HK-2 (cell line): ENCODE data around the gene PHOSPHO1.

Experiments used
- DNase-seq: peaks from one replicate; pipeline ENCODE4 v3.0.0-alpha.2; 2018; ENCODE audit not compliant: unreplicated experiment

The PHOSPHO1 gene

GRCh38 chr17:49242813-49243212, 12.2 kb upstream of the PHOSPHO1 start:
- DNase-seq: no peak

- no peak for DNase-seq
Observed at GRCh38 chr17:49241692-49242397, 11.3 kb upstream of the PHOSPHO1 start.

- no peak for DNase-seq
Observed at GRCh38 chr17:49241040-49241439, 10.5 kb upstream of the PHOSPHO1 start.

- DNase-seq: no peak
Observed at GRCh38 chr17:49240619-49241018, 10.0 kb upstream of the PHOSPHO1 start.

DNA sequence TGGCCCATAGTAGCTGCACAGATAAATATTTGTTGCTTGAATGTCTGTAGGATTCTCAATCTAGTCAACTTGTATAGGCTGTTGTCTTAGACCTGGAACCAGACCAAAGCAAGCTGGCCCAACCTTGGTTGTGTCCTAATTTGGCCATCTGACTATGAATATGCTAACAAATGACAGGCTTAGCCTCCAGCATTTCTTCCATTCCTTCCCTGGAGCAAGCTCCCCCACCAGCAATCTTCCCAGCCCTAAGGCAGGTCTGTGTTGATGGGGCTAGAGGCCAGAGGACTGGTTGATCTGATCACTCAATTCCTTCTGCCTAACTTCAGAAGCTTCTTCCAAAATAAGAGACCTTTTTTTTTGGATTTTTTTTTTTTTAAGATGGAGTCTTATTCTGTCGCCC, 9.4 kb upstream of the PHOSPHO1 start:
- DNase-seq: no peak

- DNase-seq: no peak
Observed at GRCh38 chr17:49235896-49236295, 5.3 kb upstream of the PHOSPHO1 start.

DNA sequence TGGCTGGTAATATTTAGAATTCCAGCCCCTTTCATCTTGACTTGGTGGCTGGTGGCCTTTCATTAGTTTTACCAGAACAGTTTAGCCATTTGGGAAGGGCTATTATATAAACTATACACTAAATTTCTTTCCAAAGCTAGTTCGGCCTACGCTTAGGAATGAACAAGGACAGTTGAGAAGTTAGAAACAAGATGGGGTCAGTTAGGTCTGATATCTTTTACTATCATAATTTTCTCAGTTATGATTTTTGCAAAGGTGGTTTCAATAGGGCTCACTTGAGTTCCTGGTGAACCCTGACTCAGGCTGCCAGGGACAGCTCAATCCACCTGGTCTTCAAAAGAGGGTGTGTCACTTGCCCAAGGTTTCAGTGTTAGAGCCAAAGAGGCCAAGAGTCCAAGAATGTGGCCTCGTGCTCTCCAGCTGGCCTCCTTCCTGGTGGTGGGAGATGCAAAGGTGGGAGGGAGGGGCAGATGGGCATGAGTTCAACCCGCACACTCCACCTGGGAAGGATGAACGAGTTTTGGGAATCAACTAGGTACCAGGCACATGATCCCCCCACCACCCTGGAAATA, 4.0 kb upstream of the PHOSPHO1 start:
- no peak for DNase-seq

- DNase-seq: no peak
Observed at GRCh38 chr17:49231563-49231894, 942 bp upstream of the PHOSPHO1 start.

DNA sequence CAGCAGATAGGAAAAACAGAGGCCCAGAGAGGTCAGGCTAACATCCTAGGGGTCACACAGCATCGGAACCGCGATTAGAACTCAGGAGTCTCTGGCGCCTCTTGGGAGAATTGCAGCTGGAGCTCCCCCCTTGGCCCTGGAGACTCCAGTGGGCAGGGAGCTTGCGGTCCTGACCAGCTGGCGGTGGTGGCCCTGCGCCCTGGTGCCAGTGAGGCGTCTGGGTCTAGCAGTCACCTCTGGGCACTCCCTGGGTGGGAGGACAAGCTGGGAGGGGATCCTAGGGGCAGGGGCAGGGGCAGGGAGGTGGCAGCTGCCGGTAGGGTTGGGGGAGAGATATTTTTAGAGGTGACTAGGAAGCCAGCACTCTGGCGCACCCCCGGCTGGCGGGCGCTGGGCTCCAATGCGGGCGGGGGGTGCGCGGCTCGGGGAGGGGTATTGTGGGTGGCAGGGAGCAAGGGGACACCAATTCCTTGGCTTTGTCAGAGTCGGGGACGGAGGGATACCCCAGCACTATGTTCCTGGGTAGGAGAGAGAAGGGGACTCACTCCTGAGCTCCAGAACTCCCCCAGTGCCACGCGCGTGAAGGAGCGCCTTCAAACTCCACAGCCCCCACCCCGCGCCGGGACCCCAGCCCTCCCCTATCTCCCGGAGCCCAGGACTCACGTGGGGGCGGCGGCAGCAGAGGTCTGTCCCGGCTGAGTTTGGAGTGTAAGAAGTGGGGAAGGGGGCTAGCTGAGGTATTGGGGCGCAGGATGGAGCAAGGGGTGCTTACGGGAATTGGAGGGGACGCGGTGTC, 584 bp downstream of the PHOSPHO1 start:
- DNase-seq: no peak

DNA sequence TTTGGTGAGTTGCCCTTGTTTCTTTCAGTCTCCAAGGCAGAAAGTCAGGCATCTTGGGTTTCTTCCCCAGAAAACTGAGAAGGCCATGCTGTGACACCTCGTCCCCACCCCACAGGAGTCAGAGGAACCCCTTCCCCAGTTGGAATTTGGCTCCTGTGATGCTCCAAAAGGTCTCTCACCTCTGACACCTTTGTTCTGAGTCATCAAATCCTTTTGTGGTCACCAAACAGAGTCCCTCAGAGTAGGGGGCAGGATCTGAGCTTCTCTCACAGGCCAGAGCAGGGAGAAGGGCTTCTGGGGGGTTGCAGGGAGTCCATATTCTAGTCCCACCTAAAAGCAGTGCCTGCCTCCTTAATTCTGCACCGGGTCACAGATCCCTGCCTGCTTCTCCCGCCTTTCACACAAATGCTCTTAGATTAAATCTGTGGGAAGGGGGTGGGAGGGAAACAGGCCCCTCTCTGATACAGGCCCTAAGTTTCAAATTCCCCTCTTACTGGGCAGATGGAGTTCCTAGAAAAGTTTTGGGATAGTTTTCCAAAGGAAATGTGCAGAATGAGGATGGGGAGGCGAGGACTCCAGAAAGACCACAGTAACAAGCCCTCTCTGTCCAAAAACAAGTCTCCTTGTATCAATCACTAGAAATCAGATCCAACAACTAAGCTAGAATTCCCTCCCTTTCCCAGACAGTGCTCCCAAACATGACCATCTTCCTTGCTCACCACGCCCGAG, 1.3 kb downstream of the PHOSPHO1 start:
- no peak for DNase-seq

- DNase-seq: peak; percentile 76
Observed at GRCh38 chr17:49227436-49228261, 2.9 kb downstream of the PHOSPHO1 start.

- no peak for DNase-seq
Observed at GRCh38 chr17:49226771-49227435, 3.7 kb downstream of the PHOSPHO1 start.

DNA sequence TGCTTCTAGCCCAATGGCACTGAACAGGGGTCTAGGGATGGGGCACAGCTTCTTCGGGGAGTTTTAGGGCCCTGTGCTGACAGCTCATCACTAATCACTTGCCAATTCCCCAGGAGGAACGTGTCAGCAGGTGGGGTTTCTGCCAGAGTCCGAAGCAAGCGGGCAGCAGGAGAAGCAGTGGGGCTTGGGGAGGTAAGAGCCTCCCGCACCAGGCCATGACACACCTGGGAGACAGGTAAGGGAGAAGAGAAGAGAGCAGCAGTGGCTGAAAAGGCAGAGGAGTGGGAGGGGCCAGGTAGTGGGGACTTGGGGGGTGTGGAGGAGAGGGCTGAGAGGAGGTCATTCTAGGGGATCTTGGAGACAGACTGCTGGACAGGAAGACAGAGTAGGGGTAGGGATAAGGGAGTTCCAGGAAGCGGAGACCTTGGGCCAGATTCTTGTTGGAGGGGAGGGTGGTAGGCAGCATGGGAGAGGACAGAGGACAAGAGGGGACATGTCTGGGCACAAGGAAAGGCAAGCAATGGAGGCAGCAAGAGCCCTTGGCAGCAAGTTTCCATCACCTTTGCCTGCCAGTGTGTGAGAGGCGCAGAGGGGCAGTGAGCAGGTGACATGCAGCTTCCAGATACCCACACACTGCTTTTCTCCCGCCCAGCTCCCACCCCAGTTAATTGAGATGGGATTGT, 4.9 kb downstream of the PHOSPHO1 start:
- DNase-seq: no peak

DNA sequence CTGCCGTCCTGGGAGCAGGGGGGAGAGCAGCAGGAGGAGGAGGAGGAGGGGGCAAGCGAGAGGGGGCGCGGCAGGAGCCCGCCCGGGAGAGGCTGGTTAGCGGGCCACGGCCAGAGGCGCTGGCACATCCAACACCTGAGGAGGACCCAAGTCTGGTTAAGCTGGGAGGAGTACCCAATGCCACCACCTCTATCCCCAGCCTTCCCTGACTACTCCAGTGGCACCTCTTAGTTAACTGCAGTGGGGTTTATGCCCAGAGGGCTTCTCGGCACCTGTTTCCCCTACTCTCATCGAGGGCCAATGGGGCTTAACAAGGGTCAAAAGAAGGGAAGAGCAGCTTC, 5.6 kb downstream of the PHOSPHO1 start:
- DNase-seq: no peak

DNA sequence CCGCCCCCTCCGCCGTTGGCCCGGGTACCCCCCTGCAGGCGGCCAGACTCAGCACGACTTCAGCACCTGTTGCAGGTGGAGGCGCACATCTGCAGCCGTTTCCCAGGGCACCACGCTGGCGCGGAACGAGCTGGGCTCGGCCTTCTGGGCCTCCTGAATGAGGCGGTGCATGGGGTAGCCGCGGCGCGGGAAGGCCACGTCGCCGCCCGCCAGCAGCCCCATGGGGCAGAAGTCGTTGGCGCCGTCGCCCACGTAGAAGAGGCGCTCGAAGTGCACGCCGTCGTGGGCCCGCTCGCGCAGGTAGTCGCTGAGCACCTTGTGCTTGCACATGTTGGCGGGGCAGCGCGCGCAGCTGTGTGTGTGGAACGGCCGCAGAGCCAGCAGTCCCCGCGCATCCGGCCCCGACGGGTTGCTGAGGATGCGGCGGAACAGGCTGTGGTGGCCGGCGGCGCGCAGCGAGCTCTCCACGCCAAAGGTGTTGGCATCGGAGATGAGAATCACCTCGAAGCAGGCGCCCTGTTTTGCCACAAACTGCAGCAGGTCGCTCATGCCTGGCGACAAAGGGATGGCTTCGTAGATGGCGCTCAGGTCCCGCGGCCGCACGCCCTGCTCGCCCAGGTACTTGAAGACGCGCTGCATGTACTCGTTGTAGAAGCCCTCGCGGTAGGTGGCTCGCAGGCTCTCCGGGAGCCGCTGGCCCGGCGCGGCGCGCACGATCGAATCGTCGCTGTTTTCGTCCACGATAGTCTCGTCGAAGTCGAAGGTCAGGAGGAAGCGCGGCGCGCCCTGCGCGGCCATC, 6.2 kb downstream of the PHOSPHO1 start:
- no peak for DNase-seq

GRCh38 chr17:49223517-49224197, 6.9 kb downstream of the PHOSPHO1 start:
- peak; percentile 59 for DNase-seq

GRCh38 chr17:49223168-49223516, 7.4 kb downstream of the PHOSPHO1 start:
- DNase-seq: no peak

GRCh38 chr17:49219987-49220386, 10.6 kb downstream of the PHOSPHO1 start:
- no peak for DNase-seq
